Measurements from ENCODE around the gene BCAS1.

BCAS1 gene

DNA sequence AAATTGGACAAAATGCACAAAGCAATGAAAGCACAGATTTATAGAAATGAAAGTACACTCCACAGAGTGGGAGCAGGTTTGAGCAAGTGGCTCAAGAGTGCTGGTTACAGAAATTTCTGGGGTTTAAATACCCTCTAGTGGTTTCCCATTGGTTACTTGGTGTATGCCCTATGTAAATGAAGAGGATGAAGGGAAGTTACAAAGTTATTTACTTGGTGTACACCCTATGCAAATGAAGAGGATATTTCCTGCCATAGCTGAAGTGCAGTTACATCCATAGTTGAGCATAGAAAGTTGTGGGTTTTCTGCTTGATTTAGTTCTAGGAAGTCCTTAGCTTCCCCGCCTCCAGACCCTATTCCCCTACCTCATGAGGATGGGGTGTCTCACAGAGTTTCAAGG, 22.7 kb downstream of the BCAS1 start:
- DNase-seq, result no peak

DNA sequence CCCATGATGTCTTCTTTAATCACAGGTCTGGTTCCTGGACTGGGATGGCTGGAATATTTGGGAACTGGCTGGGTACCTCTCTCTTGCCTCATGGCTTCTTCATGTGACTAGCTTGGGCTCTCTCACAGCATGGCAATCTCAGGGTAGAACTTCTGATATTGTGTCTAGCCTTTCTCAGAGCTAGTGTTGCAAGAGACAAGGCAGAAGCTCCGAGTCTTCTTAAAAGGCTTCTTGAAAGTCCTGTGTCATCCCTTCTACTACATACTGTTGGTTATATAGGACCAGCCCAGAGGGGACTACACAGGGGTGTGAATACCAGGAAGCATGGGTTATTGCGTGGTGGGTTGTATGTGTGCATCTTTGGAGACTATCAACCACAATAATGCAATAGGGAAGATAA, 23.3 kb downstream of the BCAS1 start:
- DNase-seq, result peak in 1 of 4 experiments; percentile 24

- peak; percentile 24 to 68 (median 48) for DNase-seq
Measured at GRCh38 chr20:54044156-54044555, 26.2 kb downstream of the BCAS1 start.

- DNase-seq, result no peak
Measured at GRCh38 chr20:54043076-54043967, 27.1 kb downstream of the BCAS1 start.

DNA sequence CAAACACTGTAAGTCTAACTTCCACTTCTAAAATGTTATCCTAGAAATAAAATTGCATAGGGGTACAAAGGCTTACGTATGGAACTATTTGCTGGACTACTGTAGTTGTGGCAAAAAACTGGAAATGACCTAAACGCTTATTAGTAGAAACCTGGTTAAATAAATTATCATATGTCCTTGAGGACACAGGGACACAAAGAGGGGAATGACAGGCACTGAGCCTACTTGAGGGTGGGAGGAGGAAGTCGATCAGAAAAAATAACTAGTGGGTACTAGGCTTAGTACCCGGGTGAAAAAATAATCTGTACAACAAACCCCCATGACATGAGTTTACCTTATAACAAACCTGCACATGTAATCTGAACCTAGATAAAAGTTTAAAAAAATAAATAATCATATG, 28.4 kb downstream of the BCAS1 start:
- DNase-seq, result no peak

DNA sequence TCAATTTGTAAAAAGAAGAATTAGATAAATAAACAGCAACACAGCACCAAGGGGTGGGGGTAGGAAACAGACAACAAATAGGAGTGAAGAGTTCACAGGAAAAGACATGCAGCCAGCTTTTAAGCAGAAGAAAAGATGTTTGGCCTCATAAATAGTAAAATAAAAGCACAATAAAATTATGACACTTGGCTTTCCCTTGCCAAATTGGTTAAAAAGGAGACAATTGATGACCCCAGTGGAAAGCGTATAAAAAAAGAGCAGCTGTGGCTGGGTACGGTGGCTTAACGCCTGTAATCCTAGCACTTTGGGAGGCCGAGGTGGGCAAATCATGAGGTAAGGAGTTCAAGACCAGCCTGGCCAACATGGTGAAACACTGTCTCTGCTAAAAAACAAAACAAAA, 29.1 kb downstream of the BCAS1 start:
- no peak for DNase-seq

- DNase-seq, result peak in 1 of 4 experiments; percentile 5
Measured at GRCh38 chr20:54040531-54040930, 29.9 kb downstream of the BCAS1 start.

DNA sequence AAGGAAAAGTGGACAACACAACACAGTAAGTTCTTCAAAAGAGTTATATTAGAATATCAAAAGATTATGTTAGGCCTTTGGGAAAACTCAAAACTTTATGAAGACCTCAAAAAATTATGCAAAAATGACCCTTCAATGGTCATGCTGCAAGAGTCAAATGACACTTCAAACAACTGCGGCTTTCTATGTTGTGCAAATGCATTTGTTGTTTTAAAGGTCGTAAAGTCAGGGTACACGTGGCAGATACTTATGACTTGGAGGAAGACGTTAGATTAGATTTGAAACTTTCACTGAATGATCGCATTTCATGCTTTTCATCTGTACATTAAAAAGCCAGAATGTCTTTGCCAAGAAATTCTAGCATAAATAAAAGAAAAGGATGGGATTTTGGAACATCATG, 31.4 kb downstream of the BCAS1 start:
- DNase-seq, result no peak

DNA sequence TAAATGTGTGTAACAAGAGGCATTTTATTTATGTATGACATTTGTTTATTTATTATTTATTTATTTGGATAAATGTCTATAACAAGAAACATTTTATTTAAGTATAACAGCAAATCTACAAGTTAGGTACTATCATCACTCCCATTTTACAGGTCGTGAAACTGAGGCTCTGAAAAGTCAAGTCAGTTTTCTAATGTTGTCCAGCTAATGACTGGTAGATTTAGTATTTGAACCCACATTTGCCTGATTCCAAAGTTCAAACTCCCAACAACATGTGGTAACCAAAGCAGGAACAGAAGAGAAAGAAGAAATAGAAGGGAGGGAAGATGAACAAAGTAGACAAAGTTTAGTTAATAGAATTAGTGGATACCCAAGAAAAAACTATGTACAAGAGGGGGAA, 32.9 kb downstream of the BCAS1 start:
- DNase-seq, result no peak

GRCh38 chr20:54029643-54030042, 40.8 kb downstream of the BCAS1 start:
- DNase-seq, result no peak

GRCh38 chr20:54029176-54029575, 41.2 kb downstream of the BCAS1 start:
- DNase-seq, result no peak

DNA sequence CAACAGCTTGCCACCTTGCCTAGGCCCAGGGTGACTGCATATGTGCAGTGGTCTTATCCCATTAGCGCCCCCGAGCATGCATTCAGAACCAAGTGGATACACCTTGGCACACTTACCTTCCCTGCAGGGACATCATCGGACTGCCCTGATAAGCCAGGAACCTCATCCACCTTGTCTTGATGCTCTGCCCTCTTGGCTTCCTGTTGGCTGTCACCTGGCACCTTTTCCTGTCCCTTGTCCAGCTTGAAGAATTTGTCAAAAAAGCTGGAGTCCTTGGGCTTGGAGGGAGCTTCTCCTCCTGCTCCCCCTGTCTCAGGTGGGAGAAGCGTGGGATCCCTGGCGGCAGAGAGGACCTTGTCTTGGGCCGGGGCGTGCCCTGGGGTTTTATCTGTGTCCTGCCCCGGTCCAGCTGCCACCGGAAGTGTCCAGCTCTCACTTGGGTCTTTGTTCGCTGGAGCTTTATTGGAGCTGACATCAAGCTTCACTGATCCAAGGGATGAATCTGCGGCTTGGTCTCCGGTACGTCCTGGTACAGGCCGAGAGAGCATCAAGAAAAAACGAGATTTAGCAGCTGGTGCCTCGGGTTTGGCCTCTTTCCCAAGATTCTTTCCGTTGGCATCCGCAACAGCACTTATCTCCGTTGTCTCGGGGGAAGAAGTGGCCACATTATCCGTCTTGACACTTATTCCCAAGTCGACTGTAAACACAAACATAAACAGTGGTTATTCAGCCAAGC, 42.0 kb downstream of the BCAS1 start:
- DNase-seq, result no peak

DNA sequence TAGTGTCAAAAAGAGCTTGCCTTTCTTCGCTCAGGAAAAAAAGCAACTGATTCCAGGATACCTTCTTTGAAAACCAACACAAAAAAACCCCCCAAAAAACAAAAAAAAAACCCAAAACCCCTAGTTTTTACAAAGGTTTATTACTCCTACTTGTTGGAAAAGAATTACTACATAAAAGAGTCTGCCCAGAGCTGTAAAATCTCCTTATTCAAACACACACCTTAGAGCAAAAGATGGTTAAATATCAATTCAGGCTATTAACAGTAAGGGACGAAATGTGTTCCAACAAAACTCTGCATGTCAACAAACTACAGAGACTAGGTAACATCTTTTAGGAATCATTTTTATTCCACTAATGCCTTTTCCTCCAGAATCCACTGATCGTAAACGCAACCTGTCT, 42.7 kb downstream of the BCAS1 start:
- no peak for DNase-seq

GRCh38 chr20:54026295-54027064, 43.9 kb downstream of the BCAS1 start:
- DNase-seq, result no peak

DNA sequence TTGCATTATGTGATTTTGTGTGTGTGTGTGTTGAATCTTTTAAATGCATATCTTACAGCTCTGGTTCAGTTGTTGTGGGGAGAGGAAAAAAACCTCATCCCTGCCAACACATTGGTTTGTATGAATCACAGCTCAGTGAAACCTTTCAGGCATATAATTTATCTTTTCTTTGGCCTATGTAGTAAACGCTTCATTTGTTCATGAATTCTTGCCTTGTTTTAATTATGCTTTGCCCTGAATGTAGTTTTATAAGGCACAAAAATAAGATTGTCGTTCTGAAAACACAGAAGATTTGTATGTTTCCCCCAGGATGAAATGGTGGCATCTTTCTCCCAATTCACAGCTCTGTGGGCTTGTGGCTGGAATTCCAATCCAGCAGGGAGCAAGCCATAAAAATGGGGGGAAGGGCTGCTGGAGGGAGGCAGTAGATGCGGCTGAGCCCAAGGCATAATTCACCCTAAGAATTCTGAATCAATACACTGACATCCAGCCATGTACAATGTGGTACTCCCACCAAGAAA, 45.1 kb downstream of the BCAS1 start:
- no peak for DNase-seq

DNA sequence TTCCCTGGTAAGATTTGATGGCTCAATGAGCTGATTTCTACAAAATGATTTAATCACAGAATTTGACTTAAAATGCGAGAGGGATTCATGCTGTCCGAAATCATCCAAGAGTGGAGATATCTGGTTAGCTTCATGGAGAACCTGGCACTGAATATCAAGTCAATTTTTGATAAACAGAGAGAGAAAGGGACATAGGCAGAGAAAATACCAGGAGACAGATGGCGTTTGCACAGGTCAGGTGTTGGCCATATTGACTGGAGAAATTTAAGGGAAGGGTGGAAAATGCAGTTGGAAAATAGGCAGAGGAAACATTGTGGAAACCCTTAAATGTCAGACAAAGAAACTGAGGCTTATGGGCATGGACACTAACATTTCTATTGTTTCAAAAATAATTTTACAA, 47.0 kb downstream of the BCAS1 start:
- no peak for DNase-seq

- DNase-seq, result no peak
Measured at GRCh38 chr20:54021446-54022235, 48.8 kb downstream of the BCAS1 start.

GRCh38 chr20:54020868-54021267, 49.5 kb downstream of the BCAS1 start:
- no peak for DNase-seq

- no peak for DNase-seq
Measured at GRCh38 chr20:54020348-54020747, 50.0 kb downstream of the BCAS1 start.

GRCh38 chr20:54019585-54019984, 50.8 kb downstream of the BCAS1 start:
- DNase-seq, result no peak

DNA sequence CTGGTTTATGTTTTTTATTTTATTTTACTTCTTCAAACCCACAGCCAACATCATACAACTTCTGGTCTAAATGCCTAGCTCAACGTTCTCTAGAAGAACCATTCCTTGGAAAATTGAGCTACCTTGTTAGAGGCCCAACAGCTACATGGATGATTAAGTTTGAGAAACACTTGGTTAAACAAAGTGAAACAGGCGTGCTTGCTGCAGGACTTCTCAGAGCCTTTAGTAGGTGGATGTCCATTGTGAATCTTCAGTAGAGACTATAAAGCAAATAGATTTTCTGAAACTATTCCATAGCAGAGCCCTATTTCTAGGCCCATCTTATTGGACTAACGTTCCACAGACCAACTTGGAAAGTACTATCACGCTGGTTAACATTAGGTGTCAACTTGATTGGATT, 51.3 kb downstream of the BCAS1 start:
- DNase-seq, result no peak

- peak; percentile 56 to 85 (median 76) for DNase-seq
Measured at GRCh38 chr20:54017846-54018245, 52.5 kb downstream of the BCAS1 start.
